ENCODE measurements around the gene PON1. TPM values are rescaled to one million over a fixed set of nuclear protein-coding genes. Genes with fewer than 3 reads are reported as not detected.

The PON1 gene
- total RNA-seq, 2 experiments from 2014 or later = not detected

GRCh38 chr7:95263785-95264362 is 60.5 kb downstream of the PON1 start:
- CTCF ChIA-PET = interaction anchor here (1.9 kb wide), 1 partner anchor 17 kb away, joined by 5 read pairs; no protein-coding TSS in a partner anchor
- H3K27ac Mint-ChIP-seq = no peak overlapping the region
- peaks cover 3% of the 10 kb centered on the region for H3K27me3 Mint-ChIP-seq
- no peaks in the 10 kb centered on the region for H3K36me3 Mint-ChIP-seq
- no peak overlapping the region for H3K4me3 Mint-ChIP-seq
- H3K4me1 Mint-ChIP-seq = no peaks in the 10 kb centered on the region
- DNase-seq = no peak
- no peak for ATAC-seq
- H3K9me3 Mint-ChIP-seq (ENCODE audit: low read depth) = no peaks in the 10 kb centered on the region

- DNase-seq (no peak), ATAC-seq (no peak)
- Mint-ChIP-seq H3K4me1 (no peaks in the 10 kb centered on the region), H3K27me3 (peaks cover 3% of the 10 kb centered on the region), H3K9me3 (ENCODE audit: low read depth) (no peaks in the 10 kb centered on the region), H3K4me3 (no peak overlapping the region), H3K36me3 (no peaks in the 10 kb centered on the region), H3K27ac (no peak overlapping the region)
- CTCF ChIA-PET = no interaction called here
Observed at GRCh38 chr7:95262875-95263274, 61.5 kb downstream of the PON1 start.

GRCh38 chr7:95261895-95262415 is 62.4 kb downstream of the PON1 start:
- CTCF ChIA-PET = no interaction called here
- no peak for ATAC-seq
- Mint-ChIP-seq H3K4me3 (no peak overlapping the region), H3K27ac (no peak overlapping the region), H3K27me3 (peaks cover 3% of the 10 kb centered on the region), H3K9me3 (ENCODE audit: low read depth) (no peaks in the 10 kb centered on the region), H3K36me3 (peaks cover 3% of the 10 kb centered on the region), H3K4me1 (no peaks in the 10 kb centered on the region)
- DNase-seq = no peak

DNA sequence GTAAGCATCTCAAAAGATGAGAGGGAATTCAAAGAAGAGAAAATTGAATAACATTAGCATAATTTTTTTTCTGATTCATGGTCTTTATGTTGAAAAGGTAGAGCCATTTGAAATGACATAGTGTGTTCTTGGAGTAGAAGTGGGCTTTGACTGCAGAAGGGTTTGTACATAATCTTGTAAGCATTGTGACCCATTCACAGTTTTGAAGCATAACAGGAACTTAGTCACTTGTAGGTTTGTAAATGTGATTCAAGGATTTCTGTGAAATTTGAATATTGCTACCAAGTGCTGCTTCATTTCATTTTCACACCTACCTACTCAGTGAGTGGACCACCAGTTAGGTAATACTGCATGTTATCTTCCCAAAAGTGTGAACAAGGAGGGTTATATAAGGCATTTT is 68.6 kb downstream of the PON1 start:
- Mint-ChIP-seq H3K4me3 (no peak overlapping the region), H3K27me3 (no peaks in the 10 kb centered on the region), H3K4me1 (peaks cover 1% of the 10 kb centered on the region), H3K27ac (no peak overlapping the region), H3K36me3 (peaks cover 3% of the 10 kb centered on the region), H3K9me3 (ENCODE audit: low read depth) (no peaks in the 10 kb centered on the region)
- DNase-seq (no peak), ATAC-seq (no peak)
- CTCF ChIA-PET = interaction anchor here (0.8 kb wide), 1 partner anchor 9 kb away, joined by 3 read pairs; no protein-coding TSS in a partner anchor

DNA sequence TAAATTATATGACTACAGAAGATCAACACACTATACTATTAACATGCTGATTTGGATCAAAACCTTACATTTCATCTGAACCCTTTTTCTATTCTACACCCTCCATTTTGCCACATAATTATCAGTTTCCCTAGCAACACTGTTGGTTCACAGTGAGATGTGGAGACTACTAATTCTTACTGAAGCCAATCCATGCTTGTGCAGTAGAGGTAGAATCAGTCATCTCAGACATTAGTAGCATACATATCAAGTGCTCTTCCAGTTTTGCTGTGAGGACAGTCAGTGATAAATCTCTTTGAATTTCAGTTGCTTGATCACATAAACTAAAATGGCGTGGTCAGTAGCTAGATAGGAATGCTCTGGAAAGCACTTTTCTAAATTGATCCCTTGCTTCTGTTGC is 70.3 kb downstream of the PON1 start:
- Mint-ChIP-seq H3K9me3 (ENCODE audit: low read depth) (no peaks in the 10 kb centered on the region), H3K27me3 (no peaks in the 10 kb centered on the region), H3K4me1 (peaks cover 1% of the 10 kb centered on the region), H3K36me3 (peaks cover 3% of the 10 kb centered on the region), H3K27ac (no peak overlapping the region), H3K4me3 (no peak overlapping the region)
- no peak for DNase-seq
- ATAC-seq = no peak
- CTCF ChIA-PET = no interaction called here

GRCh38 chr7:95251966-95252365 is 72.4 kb downstream of the PON1 start:
- Mint-ChIP-seq H3K27ac (no peak overlapping the region), H3K9me3 (ENCODE audit: low read depth) (no peaks in the 10 kb centered on the region), H3K36me3 (no peaks in the 10 kb centered on the region), H3K27me3 (no peaks in the 10 kb centered on the region), H3K4me1 (peaks cover 1% of the 10 kb centered on the region), H3K4me3 (no peak overlapping the region)
- DNase-seq (no peak), ATAC-seq (no peak)
- CTCF ChIA-PET = no interaction called here

DNA sequence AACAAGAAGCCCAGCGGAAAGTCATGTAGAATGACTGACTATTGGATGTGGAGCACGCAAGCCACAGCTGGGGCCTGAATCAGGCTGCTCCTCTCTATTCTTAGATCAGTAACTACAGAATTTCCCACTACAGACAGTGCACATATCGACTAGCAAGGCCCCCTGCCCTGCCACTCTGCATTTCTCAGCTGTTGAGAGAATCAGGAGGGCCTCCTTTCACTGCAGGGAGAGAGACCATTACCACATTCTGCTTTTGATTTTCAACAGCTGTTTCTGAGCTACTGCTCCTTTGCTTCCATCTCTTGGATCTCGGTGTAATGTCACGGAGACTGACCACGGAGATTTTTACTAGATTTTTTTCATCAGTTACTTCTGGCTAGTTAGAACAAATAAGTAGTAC is 73.8 kb downstream of the PON1 start:
- ATAC-seq (no peak), DNase-seq (no peak)
- Mint-ChIP-seq H3K27me3 (no peaks in the 10 kb centered on the region), H3K27ac (no peak overlapping the region), H3K9me3 (ENCODE audit: low read depth) (no peaks in the 10 kb centered on the region), H3K4me1 (peaks cover 1% of the 10 kb centered on the region), H3K4me3 (no peak overlapping the region), H3K36me3 (no peaks in the 10 kb centered on the region)
- CTCF ChIA-PET = no interaction called here

Other genes with a start within 250 kb of the PON1 start
- gene PON3, start 71.8 kb upstream of the PON1 start, total RNA-seq = under 1 TPM in 1 of 2 experiments, not detected in 1; 0.40 TPM
- gene PON2, start 110.5 kb upstream of the PON1 start, total RNA-seq = 10 to 100 TPM in 1 of 2 experiments, 1 to 10 TPM in 1; 7.4 to 11.7 TPM
- gene ASB4, start 161.4 kb upstream of the PON1 start, total RNA-seq = not detected

Measured in activated CD8-positive, alpha-beta memory T cell treated with anti-CD3 and anti-CD28 coated beads, Interleukin-2, amount 10 ng/mL, durations not matched to agents 7 days and 5 days (primary cell).